Left lung (tissue), 10 donors: ENCODE results near the gene USP10. TPM values are rescaled to one million over a fixed set of nuclear protein-coding genes. Genes with fewer than 3 reads are reported as not detected.

ENCODE experiments used
- ATAC-seq: fragments of 200-7000 bp; cut with Tn5 transposase; one replicate; pipeline ENCODE4 v1.9.1; 2020; ENCODE audit warnings: moderate library complexity
- DNase-seq, 4 donors: peaks; one replicate each; pipeline ENCODE4 v3.0.0-alpha.2; 2013 to 2020
- H3K27ac ChIP-seq, 2 donors: fragments of 200-600 bp; sonication (generic) in 1 of 2; one replicate each; pipeline versions ENCODE4 v1.5.0 to v1.8.0; 2020 to 2021
- H3K27me3 ChIP-seq, 2 donors: fragments of 200-600 bp; sonication (generic) in 1 of 2; one replicate each; pipeline versions ENCODE4 v1.5.0 to v1.8.0; 2020 to 2021
- H3K36me3 ChIP-seq, 2 donors: fragments of 200-600 bp; sonication (generic) in 1 of 2; one replicate each; pipeline versions ENCODE4 v1.5.0 to v1.8.0; 2020 to 2021
- H3K4me1 ChIP-seq, 2 donors: fragments of 200-600 bp; one replicate each; pipeline ENCODE4 v1.8.0; 2021
- H3K4me3 ChIP-seq, 2 donors: fragments of 200-600 bp; sonication (generic) in 1 of 2; one replicate each; pipeline versions ENCODE4 v1.5.0 to v1.8.0; 2020 to 2021; ENCODE audit warnings: mild to moderate bottlenecking in 1 of 2
- H3K9me3 ChIP-seq, 2 donors: fragments of 200-600 bp; sonication (generic) in 1 of 2; one replicate each; pipeline versions ENCODE4 v1.5.0 to v1.8.0; 2020 to 2021
- CTCF ChIP-seq, 2 donors: fragments of 200-600 bp; sonication (generic) in 1 of 2; IDR thresholded peaks; one replicate each; pipeline versions ENCODE4 v1.5.0 to v1.8.0; 2021; ENCODE audit warnings: antibody characterized with exemption in 2 of 2
- intact Hi-C, 2 donors: fragments of 100-400 bp; cut with DNase I; formaldehyde crosslinking; loops; one replicate each; pipeline versions ENCODE4 v1.11.2 to v1.14.2; 2022
- polyA plus RNA-seq, 6 donors: library from polyadenylated mRNA; unstranded; fragments of 120-200 nt; gene quantifications; one replicate each; pipeline ENCODE4 v1.2.1, GENCODE V29; 2013; ENCODE audit not compliant: insufficient read length in 6 of 6
- total RNA-seq, 2 donors: library from RNA; stranded (reverse); fragmentation: NEBNext Ultra II Directional; extraction: Animal tissue kit (Norgen Biotek cat#: 25700); gene quantifications; one replicate each; pipeline ENCODE4 v1.2.1, GENCODE V29; 2021
- donor health status: DM: no; HTN: yes; CAD: no.
- donor health status: DM: no; HTN: no; CAD: no.

USP10 gene
- total and polyA plus RNA-seq, 8 donors: 57.4 to 102 (median 87.8) TPM

- H3K9me3 ChIP-seq: no peaks in the 10 kb centered on the region
- H3K27me3 ChIP-seq: peaks cover 0 to 39% of the 10 kb centered on the region in 2 donors
- no peak overlapping the region for H3K27ac ChIP-seq
- no peak overlapping the region for H3K4me3 ChIP-seq
- no peak for ATAC-seq
- peaks cover 0 to 40% of the 10 kb centered on the region in 2 donors for H3K4me1 ChIP-seq
- H3K36me3 ChIP-seq: no peaks in the 10 kb centered on the region
- no peak for TF ChIP-seq CTCF (IDR thresholded peaks at IDR 0.05)
- intact Hi-C loops: no loop called here
- peak in 1 of 4 donors; percentile 20 for DNase-seq
Observed at GRCh38 chr16:84818133-84818532, 118.3 kb downstream of the USP10 start.

- H3K4me1 ChIP-seq: peaks cover 0 to 48% of the 10 kb centered on the region in 2 donors
- no peak overlapping the region for H3K27ac ChIP-seq
- H3K36me3 ChIP-seq: no peaks in the 10 kb centered on the region
- TF ChIP-seq CTCF (IDR thresholded peaks at IDR 0.05): no peak
- DNase-seq (no peak), ATAC-seq (no peak)
- H3K4me3 ChIP-seq: peak overlapping the region; percentile 32 to 51
- peaks cover 0 to 40% of the 10 kb centered on the region in 2 donors for H3K27me3 ChIP-seq
- intact Hi-C loops: no loop called here
- no peaks in the 10 kb centered on the region for H3K9me3 ChIP-seq
Observed at GRCh38 chr16:84818989-84819643, 119.3 kb downstream of the USP10 start.

- H3K9me3 ChIP-seq: no peaks in the 10 kb centered on the region
- no peaks in the 10 kb centered on the region for H3K36me3 ChIP-seq
- no peak within 1 kb of the TSS for H3K27ac ChIP-seq
- intact Hi-C loops: no loop called here
- peak within 1 kb of the TSS; percentile 32 to 51 for H3K4me3 ChIP-seq
- peaks cover 0 to 55% of the 10 kb centered on the region in 2 donors for H3K4me1 ChIP-seq
- ATAC-seq (peak; percentile 98), DNase-seq (peak; percentile 86 to 99 (median 94))
- no peak for TF ChIP-seq CTCF (IDR thresholded peaks at IDR 0.05)
- H3K27me3 ChIP-seq: peaks cover 0 to 40% of the 10 kb centered on the region in 2 donors
Observed at GRCh38 chr16:84819644-84820304, 120.0 kb downstream of the USP10 start, which contains the start of gene CRISPLD2. Gene CRISPLD2, plus strand, starts transcription at chr16:84819985. Its CDS starts 18,511 bp downstream, at chr16:84838496.

- Histone ChIP-seq H3K4me3 (peak overlapping the region; percentile 32 to 51), H3K4me1 (peaks cover 0 to 58% of the 10 kb centered on the region in 2 donors), H3K27ac (no peak overlapping the region), H3K27me3 (peaks cover 0 to 40% of the 10 kb centered on the region in 2 donors), H3K9me3 (no peaks in the 10 kb centered on the region), H3K36me3 (no peaks in the 10 kb centered on the region)
- ATAC-seq (peak; percentile 2), DNase-seq (no peak)
- no peak for TF ChIP-seq CTCF (IDR thresholded peaks at IDR 0.05)
- intact Hi-C loops: no loop called here
Observed at GRCh38 chr16:84820305-84820684, 120.5 kb downstream of the USP10 start.

- H3K27me3 ChIP-seq: peaks cover 0 to 40% of the 10 kb centered on the region in 2 donors
- no peak for TF ChIP-seq CTCF (IDR thresholded peaks at IDR 0.05)
- peak overlapping the region; percentile 32 to 51 for H3K4me3 ChIP-seq
- no peak overlapping the region for H3K27ac ChIP-seq
- peaks cover 0 to 58% of the 10 kb centered on the region in 2 donors for H3K4me1 ChIP-seq
- no peaks in the 10 kb centered on the region for H3K9me3 ChIP-seq
- H3K36me3 ChIP-seq: no peaks in the 10 kb centered on the region
- intact Hi-C loops: no loop called here
- no peak for ATAC-seq
- DNase-seq: peak in 1 of 4 donors; percentile 61
Observed at GRCh38 chr16:84820771-84821170, 121.0 kb downstream of the USP10 start.
